NCI-H2227 treated with DMSO at 0.1 percent for 48 hours (cell line): ENCODE results near the gene PAGE4.
A peak's percentile ranks its signal among the peaks of the same experiment; 100 is the strongest.

Source experiments
- DNase-seq: peaks from one replicate; lab custom pipeline; 2025; lab: John Stamatoyannopoulos, UW

Gene PAGE4

DNA sequence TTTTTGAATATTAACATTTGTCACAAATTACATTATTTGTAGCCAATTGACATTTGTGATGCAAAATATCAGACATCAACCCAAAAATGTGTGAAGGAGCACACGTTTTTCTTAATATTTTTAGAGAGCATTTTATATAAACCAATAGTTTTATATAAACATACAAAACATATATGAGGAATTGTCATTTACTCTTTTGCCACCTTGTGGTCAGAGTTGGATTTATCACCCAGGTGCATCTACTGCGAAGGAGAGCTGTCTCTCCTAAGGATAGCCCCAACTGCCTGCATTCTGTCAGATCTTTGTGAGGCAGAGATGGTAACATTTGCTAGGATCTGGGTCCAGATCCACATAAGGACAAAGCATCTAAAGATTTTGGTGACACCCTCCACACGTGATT lies 47.6 kb downstream of the PAGE4 start:
- DNase-seq, result peak; percentile 34

GRCh38 chrX:49877397-49878101 lies 48.4 kb downstream of the PAGE4 start:
- DNase-seq, result no peak

DNA sequence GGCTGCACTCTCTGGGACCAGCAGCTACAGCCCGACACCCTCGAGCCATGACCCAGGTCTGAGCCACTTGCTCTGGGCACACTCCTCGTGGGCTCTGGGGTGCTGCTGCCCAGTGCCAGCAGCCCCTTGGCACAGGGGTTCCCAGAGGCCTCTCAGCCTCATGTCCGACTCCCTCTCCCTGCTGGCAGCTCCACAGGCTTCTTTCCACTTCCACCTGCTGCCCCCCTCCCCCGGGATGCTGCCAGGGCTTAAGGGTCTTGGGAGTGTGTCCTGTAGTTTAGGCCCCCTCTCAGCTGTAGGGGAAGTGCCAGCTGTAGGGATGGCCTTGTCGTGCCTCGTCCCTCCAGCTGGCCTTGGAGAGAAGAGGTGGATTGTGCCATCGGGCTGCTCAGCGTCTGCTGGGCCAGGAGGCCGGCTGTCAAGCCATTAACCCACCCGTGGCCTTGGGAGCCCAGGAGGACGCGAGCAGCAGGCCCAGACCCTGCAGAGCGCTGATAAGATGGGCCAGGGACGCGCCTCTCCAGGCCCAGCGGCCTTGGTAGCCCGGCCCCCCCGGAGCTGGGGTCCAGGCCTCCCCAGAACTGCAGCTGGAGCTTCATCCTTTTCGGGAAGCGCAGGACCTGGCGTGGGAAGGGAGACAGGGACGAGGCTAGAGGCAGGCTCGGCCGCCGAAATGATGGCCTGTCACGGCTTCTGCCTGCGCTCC lies 49.2 kb downstream of the PAGE4 start:
- DNase-seq, result no peak

DNA sequence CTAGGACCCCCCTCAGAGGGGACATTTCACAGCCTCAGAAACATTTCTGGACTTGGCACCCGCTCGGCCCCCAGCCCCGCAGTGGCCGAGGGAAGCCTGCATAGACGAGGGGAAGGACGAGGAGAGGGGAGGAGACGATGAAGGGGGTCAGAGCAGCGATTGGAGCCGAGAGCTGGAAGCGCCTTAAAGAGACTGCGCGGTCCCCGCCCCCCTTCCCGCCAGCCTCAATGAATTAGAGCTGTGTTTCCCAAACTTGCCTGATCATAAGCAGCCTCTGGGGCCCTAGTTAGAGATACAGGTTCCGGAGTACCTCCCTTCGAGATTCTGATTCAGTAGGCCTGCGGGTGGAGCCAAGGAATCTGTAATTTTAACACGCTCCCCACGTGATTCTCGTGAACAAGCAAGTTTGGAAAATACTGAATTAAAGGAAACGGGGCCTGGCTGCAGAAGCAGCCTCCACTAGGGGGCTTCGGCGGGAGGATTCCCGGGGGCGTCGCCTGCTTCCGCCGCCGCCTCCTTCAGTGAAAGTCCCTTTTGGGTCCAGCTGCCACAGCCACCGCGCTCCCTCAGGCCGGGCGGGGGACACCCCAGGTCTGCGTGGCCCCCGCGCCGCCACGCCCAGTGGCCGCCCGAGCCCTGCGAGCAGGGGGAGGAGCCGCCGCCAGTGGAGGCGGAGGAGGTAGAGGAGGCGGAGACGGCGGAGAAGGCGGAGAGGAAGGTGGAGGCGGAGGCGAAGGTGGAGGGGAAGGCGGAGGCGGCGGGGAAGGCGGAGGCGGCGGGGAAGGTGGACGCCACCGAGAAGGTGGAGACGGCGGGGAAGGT lies 49.9 kb downstream of the PAGE4 start, which contains the start of gene USP27X:
Gene USP27X, plus strand, starts transcription at position 651 of the 822 bp plus-strand sequence. CDS start 824 bp downstream, outside the sequence.
- DNase-seq, result peak; percentile 98

- peak; percentile 35 for DNase-seq
Observed at GRCh38 chrX:49879656-49880277, 50.7 kb downstream of the PAGE4 start.

GRCh38 chrX:49880668-49881067 lies 51.6 kb downstream of the PAGE4 start:
- no peak for DNase-seq
